GM19193 (cell line): Measurements from ENCODE around the gene NPFFR1.

Experiments
- POLR2A ChIP-seq: IDR thresholded peaks from 4 replicates; pipeline ENCODE4 v1.6.1; 2011; ENCODE audit not compliant: insufficient read depth, insufficient read length; ENCODE audit errors: extremely low read depth

The NPFFR1 gene

GRCh38 chr10:70300908-70301597 lies 17.2 kb upstream of the NPFFR1 start:
- TF ChIP-seq POLR2A = no peak

DNA sequence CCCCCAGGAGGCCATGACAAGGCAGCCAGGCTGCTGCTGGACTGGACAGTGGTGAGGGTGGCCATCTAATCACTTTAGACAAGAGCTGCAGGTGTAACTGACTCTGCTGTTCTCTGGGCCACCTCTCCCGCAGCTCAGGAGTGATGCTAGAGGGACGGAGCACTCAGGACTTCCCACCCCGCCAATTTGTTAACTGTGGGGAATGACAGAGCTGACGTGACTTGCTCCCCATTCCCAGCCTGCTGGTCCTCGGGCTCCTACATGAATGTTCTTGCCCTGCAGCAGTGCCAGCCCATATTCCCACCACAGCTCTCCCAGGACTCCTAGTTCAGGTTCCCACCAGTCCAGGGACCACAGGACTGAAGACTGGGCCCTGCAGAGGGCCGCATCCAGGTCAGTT lies 16.7 kb upstream of the NPFFR1 start:
- no peak for TF ChIP-seq POLR2A

DNA sequence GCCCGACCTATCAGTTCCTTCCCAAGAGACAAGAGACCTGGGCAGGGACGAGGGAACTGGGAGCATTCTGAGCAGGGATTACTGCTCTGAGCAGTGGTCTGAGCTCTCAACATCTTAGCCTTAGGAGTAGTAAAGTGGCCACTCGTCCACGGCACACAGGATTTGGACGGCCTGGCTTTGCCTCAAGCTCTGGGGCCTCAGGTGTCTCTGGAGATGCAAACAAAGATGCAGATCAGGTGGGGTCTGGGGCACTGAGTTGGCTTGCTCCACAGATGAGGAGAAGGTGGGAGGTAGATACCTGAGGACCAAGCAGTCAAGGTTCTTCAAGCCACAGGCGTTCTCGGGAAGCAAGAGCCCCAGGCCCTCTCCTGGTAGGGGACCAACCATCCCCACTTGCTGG lies 16.1 kb upstream of the NPFFR1 start:
- TF ChIP-seq POLR2A = no peak

DNA sequence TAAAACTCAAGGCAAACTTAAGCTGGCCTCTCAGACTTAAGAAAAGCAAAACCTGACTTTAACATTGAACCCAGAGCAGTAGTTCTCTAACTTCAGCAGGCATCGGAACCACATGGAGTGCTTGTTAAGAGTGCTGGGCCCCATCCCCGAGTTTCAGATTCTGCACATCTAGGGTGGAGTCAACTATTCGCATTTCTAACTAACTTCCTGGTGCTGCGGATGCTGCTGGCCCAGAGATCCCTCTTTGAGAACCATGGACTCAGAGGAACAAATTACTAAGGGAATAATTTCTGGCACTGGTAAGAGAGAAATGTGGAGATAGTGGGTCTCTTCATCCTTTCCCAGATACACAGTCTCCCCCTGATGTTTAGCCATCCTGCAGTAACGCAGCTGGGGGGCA lies 14.6 kb upstream of the NPFFR1 start:
- TF ChIP-seq POLR2A = no peak

- TF ChIP-seq POLR2A = no peak
These were observed 13.4 kb upstream of the NPFFR1 start for GRCh38 chr10:70297224-70297623.

GRCh38 chr10:70296406-70296899 lies 12.6 kb upstream of the NPFFR1 start:
- no peak for TF ChIP-seq POLR2A

DNA sequence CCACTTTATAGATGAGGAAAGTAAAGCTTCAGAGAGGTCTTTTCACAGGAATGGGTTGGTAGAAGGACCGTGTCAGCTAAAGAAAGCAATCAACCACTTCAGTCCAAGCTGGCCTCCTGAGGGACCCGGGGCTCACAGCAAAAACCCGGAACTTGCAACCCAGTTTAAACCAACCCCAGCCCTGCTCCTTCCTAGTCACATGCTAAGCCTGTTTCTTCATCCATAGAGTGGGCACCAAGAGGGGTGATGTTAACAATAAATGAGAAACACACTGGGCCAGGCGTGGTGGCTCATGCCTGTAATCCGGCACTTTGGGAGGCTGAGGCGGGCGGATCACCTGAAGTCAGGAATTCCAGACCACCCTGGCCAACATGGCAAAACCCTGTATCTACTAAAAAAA lies 12.1 kb upstream of the NPFFR1 start:
- TF ChIP-seq POLR2A = no peak

- no peak for TF ChIP-seq POLR2A
These were observed 11.5 kb upstream of the NPFFR1 start for GRCh38 chr10:70295321-70295720.

GRCh38 chr10:70293169-70293843 lies 9.5 kb upstream of the NPFFR1 start:
- TF ChIP-seq POLR2A = no peak

DNA sequence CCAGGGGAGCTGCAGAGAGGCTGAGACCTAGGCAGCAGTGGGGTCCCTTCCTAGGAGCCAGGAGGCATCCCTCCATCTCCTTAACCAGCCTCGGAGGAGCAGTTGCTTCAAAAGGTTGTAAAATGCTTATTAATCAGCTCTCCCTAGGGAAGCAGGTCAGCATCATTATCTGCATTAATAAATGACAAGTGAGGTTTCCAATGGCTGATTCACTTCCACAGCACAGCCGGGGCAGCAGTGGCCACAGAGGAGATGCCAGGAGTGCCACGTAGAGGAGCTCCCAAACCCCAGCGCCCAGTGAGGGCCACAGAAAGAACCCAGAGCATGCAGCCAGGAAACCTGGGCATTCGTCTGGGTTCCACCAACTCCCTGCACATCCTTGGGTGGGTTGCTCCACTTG lies 8.2 kb upstream of the NPFFR1 start:
- no peak for TF ChIP-seq POLR2A

GRCh38 chr10:70289739-70290138 lies 5.9 kb upstream of the NPFFR1 start:
- no peak for TF ChIP-seq POLR2A

- TF ChIP-seq POLR2A = no peak
These were observed 2.8 kb upstream of the NPFFR1 start for GRCh38 chr10:70286616-70287015.

DNA sequence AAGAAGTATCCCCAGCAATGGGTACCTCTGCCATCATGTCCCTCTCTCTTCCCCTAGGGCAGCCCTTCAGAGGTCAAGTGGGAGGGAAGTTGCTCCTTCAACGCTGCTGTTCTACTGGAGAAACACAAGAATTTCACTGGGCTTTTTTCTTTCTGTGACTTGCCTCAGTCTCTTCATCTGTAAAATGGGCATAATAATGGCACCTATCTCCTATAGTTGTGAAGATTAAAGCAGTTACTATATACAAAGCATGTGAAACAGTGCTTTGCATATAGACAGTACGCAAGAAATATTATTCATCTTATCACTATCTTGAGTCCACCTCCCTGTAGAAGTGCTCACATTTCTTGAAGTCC lies 1.6 kb upstream of the NPFFR1 start:
- no peak for TF ChIP-seq POLR2A

DNA sequence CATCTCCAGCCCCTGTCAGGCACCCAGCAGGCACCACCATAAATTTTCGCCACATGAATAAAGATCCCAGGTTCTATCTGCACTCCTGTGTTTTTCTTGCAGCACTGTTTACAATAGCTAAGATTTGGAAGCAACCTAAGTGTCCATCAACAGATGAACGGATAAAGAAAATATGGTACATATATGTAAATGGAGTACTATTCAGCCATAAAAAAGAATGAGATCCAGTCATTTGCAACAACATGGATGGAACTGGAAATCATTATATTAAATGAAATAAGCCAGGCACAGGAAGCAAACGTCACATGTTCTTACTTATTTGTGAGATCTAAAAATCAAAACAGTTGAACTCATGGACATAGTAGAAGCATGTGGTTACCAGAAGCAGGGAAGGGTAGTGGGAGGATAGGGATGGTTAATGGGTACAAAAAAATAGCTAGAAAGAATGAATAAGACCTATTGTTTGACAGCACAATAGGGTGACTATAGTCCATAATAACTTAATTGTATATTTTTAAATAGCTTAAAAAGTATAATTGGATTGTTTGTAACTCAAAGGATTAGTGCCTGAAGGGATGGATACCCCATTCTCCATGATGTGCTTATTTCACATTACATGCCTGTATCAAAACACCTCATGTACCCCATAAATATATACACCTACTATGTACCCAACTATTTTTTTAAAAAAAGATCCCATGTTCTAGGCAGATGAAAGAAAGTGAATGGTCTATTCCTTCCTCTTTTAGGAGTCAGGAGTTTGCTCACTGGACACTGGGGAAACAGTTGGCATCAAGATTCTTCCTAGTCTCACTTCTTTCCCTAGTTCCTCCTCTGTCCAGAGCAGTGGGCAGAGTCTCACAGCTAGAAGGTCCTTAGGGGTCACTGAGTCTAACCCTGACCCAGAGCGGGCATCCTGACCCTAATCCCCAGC lies 1.0 kb upstream of the NPFFR1 start:
- no peak for TF ChIP-seq POLR2A

DNA sequence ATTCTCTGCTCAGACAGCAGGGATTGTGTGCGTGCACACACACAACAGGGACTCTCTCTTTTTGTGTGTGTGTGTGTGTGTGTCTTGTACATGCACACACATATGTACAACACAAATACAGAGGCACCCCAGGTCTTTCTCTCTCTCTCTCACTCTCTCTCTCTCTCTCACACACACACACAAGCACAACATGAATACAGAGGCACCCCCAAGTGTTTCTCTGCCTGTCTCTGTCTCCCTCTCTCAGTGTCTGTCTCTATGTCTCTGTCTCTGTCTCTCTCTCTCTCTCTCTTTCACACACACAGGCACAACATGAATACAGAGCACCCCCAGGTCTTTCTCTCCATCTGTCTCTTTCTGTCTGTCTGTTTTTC lies 746 bp downstream of the NPFFR1 start:
- no peak for TF ChIP-seq POLR2A
